ENCODE results near the gene ETS1. TPM values are rescaled to one million over a fixed set of nuclear protein-coding genes. Genes with fewer than 3 reads are reported as not detected.

The ETS1 gene
- total RNA-seq, 1 experiment from 2014 or later = 1.1 TPM

GRCh38 chr11:128581561-128582272 is 5.6 kb downstream of the ETS1 start:
- no peaks in the 10 kb centered on the region for H3K36me3 Mint-ChIP-seq (ENCODE audit: insufficient read depth, unreplicated experiment)
- H3K27me3 Mint-ChIP-seq (ENCODE audit: insufficient read depth, unreplicated experiment) = peaks cover 51% of the 10 kb centered on the region
- ChIA-PET POLR2A (no interaction called here), CTCF (no interaction called here)
- no TSS peak for BruUV-seq (replicated peaks)
- H3K4me3 ChIP-seq (ENCODE audit: low read depth, low read length) = no peak overlapping the region
- no peaks in the 10 kb centered on the region for H3K9me3 Mint-ChIP-seq (ENCODE audit: unreplicated experiment)
- H3K27me3 ChIP-seq (replicated peaks; ENCODE audit: control insufficient read depth, insufficient read depth, low read length) = peaks cover 4% of the 10 kb centered on the region; the same call in 1 of the 2 replicates
- no peak overlapping the region for H3K4me3 Mint-ChIP-seq (ENCODE audit: unreplicated experiment)
- H3K36me3 ChIP-seq (ENCODE audit: control insufficient read depth, insufficient read depth, low read length) = no peaks in the 10 kb centered on the region
- DNase-seq = no peak
- intact Hi-C loops (cut with micrococcal nuclease; ENCODE audit: unreplicated experiment) = no loop called here
- no peaks in the 10 kb centered on the region for H3K4me1 ChIP-seq
- H3K9me3 ChIP-seq = no peaks in the 10 kb centered on the region
- no peaks in the 10 kb centered on the region for H3K4me1 Mint-ChIP-seq (ENCODE audit: low read depth, unreplicated experiment)
- H3K27ac Mint-ChIP-seq (ENCODE audit: unreplicated experiment) = no peak overlapping the region
- TF ChIP-seq CTCF (IDR thresholded peaks at IDR 0.05; ENCODE audit: insufficient read depth in 1 of 2, low read depth in 1 of 2, low read length in 1 of 2, severe bottlenecking in 1 of 2, unreplicated experiment in 1 of 2) = no peak

- Mint-ChIP-seq H3K4me3 (ENCODE audit: unreplicated experiment) (no peak overlapping the region), H3K9me3 (ENCODE audit: unreplicated experiment) (no peaks in the 10 kb centered on the region), H3K4me1 (ENCODE audit: low read depth, unreplicated experiment) (no peaks in the 10 kb centered on the region), H3K27ac (ENCODE audit: unreplicated experiment) (no peak overlapping the region), H3K27me3 (ENCODE audit: insufficient read depth, unreplicated experiment) (peaks cover 41% of the 10 kb centered on the region), H3K36me3 (ENCODE audit: insufficient read depth, unreplicated experiment) (no peaks in the 10 kb centered on the region)
- Histone ChIP-seq H3K4me1 (no peaks in the 10 kb centered on the region), H3K4me3 (ENCODE audit: low read depth, low read length) (no peak overlapping the region), H3K36me3 (ENCODE audit: control insufficient read depth, insufficient read depth, low read length) (no peaks in the 10 kb centered on the region), H3K9me3 (no peaks in the 10 kb centered on the region), H3K27me3 (replicated peaks; ENCODE audit: control insufficient read depth, insufficient read depth, low read length) (peaks cover 4% of the 10 kb centered on the region; the same call in 1 of the 2 replicates)
- CTCF ChIA-PET = interaction anchor here (0.6 kb wide), 1 partner anchor 59 kb away, joined by 6 read pairs; no protein-coding TSS in a partner anchor
- intact Hi-C loops (cut with micrococcal nuclease; ENCODE audit: unreplicated experiment) = no loop called here
- no peak for TF ChIP-seq CTCF (IDR thresholded peaks at IDR 0.05; ENCODE audit: insufficient read depth in 1 of 2, low read depth in 1 of 2, low read length in 1 of 2, severe bottlenecking in 1 of 2, unreplicated experiment in 1 of 2)
- no peak for DNase-seq
- POLR2A ChIA-PET = no interaction called here
- no TSS peak for BruUV-seq (replicated peaks)
Measured at GRCh38 chr11:128580612-128581011, 6.7 kb downstream of the ETS1 start.

GRCh38 chr11:128579798-128580504 is 7.4 kb downstream of the ETS1 start:
- H3K27ac Mint-ChIP-seq (ENCODE audit: unreplicated experiment) = no peak overlapping the region
- TF ChIP-seq CTCF (IDR thresholded peaks at IDR 0.05; ENCODE audit: insufficient read depth in 1 of 2, low read depth in 1 of 2, low read length in 1 of 2, severe bottlenecking in 1 of 2, unreplicated experiment in 1 of 2) = no peak
- DNase-seq = no peak
- no peaks in the 10 kb centered on the region for H3K9me3 Mint-ChIP-seq (ENCODE audit: unreplicated experiment)
- ChIA-PET CTCF (interaction anchor here (0.6 kb wide), 1 partner anchor 58 kb away, joined by 6 read pairs; no protein-coding TSS in a partner anchor), POLR2A (no interaction called here)
- Histone ChIP-seq H3K36me3 (ENCODE audit: control insufficient read depth, insufficient read depth, low read length) (no peaks in the 10 kb centered on the region), H3K27me3 (replicated peaks; ENCODE audit: control insufficient read depth, insufficient read depth, low read length) (peaks cover 4% of the 10 kb centered on the region; the same call in 1 of the 2 replicates), H3K4me3 (ENCODE audit: low read depth, low read length) (no peak overlapping the region), H3K9me3 (no peaks in the 10 kb centered on the region), H3K4me1 (no peaks in the 10 kb centered on the region)
- H3K4me3 Mint-ChIP-seq (ENCODE audit: unreplicated experiment) = no peak overlapping the region
- BruUV-seq (replicated peaks) = no TSS peak
- no peaks in the 10 kb centered on the region for H3K36me3 Mint-ChIP-seq (ENCODE audit: insufficient read depth, unreplicated experiment)
- peaks cover 40% of the 10 kb centered on the region for H3K27me3 Mint-ChIP-seq (ENCODE audit: insufficient read depth, unreplicated experiment)
- H3K4me1 Mint-ChIP-seq (ENCODE audit: low read depth, unreplicated experiment) = no peaks in the 10 kb centered on the region
- intact Hi-C loops (cut with micrococcal nuclease; ENCODE audit: unreplicated experiment) = no loop called here

All from Caco-2 (cell line).